ENCODE measurements around the gene WDR17.
"Not testable (repeated sequence)": the region's sequence is repeated elsewhere in the genome, so short reads cannot be mapped to it uniquely, and the experiment has no call there.

WDR17 gene

DNA sequence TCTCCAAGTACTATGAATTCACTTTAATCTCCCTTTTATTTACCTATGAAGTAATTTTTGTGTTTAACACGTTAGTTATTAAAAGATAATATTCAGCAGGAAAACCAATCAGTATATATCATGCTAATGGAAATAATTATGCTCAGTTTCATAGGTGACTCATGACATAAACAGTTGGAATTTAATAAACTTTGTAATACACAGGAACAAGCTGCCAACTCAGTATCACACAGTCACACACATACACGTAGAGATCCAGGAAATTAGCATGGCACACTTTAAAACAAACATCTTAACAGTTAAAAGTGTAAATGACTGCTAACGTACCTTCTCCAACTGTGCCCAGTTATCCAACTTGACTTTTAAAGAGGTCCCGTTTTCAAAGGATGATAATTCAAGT is 127.5 kb downstream of the WDR17 start:
- DNase-seq (ENCODE audit: low read depth), result no peak

DNA sequence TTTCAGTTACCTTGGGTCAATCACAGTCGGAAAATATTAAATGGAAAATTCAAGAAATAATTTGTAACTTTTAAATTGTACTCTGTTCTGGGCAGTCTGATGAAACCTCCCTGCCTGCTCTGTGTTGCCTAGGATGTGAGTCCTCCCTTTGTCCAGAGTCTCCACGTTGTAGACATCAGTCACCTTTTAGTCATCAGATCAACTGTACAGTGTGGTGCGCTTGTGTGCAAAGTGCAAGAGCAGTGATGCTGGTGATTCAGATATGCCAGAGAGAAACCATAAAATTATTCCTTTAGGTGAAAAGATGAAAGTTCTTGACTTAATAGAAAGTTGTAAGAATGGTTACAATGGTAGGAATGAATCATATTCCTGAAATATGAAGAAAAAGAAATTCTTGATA is 128.3 kb downstream of the WDR17 start:
- peak; percentile 79 for DNase-seq (ENCODE audit: low read depth)

- peak; percentile 83 for DNase-seq (ENCODE audit: low read depth)
Observed at GRCh38 chr4:176195184-176195978, 129.7 kb downstream of the WDR17 start, which contains the start of gene SPATA4. Gene SPATA4, minus strand, starts transcription at chr4:176195585. Its CDS starts 23 bp downstream, at chr4:176195562.

DNA sequence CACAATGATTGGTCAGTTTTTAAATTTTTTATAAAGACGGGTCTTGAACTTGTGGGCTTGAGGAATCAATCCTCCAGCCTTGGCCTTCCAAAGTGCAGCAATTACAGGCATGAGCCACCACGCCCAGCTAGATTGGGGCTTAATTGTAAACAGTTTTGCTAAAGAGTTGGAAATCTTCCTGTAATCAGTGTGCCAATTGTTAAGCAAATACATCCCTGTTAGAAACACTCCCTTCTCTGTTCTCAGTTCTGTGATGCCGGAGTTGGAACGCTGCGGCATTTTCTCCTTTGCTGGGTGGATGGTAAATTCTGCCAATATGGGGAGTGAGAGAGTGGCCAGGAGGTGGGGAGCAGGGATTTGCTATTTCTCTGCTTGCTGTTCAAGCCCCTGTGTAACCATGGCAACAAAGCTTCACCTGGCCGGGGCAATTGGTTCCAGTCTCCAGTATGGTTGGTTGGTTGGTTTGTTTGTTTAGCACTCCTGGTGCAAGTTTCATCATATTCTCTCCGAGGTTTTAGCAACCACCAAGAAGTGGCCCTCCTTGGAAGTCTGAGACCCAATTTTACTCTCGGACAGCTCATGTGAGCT is 132.8 kb downstream of the WDR17 start:
- DNase-seq (ENCODE audit: low read depth), result no peak

DNA sequence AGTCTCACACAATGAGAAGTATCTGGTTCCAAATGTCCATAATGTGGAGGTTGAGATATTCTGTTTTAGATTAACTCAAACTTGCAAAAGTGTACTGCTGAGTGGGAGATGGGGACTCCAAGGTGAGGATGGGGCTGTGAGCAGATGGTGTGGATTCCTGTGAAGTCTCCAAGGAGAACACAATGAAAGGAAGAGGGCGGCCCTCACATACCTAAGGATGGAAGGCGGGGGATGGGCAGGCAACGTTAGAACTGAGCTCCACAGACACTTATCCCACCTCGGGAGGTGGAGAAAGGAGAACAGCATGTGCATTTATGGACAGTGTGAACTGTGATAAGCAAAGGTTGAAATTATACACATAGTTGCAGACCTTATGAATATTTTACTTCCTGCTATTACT is 139.7 kb downstream of the WDR17 start:
- no peak for DNase-seq (ENCODE audit: low read depth)

DNA sequence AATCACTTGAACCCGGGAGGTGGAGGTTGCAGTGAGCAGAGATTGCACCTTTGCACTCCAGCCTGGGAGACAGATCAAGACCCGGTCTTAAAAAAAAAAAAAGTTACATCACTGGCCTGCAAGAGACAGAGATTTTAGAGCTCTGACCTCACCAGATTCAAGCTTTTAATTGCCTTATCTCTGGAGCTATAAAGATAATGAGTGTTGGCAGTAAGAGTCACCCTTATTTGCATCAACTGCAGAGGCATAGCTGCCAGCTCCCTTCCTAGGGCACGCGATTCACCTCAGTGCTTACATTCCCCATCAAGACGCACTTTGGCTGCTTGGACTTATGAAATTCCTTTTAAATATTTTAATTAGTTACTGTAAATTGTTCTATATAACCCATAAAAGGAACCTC is 142.2 kb downstream of the WDR17 start:
- no peak for DNase-seq (ENCODE audit: low read depth)

- DNase-seq (ENCODE audit: low read depth), result no peak
Observed at GRCh38 chr4:176209535-176209934, 143.9 kb downstream of the WDR17 start.

DNA sequence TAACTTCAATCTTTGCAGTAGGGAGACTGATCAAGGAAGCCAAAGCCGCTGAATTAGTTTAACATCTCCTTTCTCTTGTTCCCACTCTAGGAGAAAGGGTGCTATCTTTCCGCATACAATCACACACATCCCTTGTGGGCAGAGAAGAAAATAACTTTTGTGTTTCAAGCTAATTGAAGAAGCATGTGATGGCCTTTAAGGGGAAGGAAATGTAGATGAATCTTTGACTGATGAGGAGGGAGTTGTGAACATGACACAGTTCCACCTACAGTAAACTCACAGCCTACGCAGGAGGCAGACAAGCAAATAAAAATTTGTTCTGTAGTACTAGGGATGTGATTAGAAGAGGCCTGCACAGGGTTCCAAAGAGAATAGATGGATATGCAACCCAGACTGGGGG is 144.5 kb downstream of the WDR17 start:
- no peak for DNase-seq (ENCODE audit: low read depth)

DNA sequence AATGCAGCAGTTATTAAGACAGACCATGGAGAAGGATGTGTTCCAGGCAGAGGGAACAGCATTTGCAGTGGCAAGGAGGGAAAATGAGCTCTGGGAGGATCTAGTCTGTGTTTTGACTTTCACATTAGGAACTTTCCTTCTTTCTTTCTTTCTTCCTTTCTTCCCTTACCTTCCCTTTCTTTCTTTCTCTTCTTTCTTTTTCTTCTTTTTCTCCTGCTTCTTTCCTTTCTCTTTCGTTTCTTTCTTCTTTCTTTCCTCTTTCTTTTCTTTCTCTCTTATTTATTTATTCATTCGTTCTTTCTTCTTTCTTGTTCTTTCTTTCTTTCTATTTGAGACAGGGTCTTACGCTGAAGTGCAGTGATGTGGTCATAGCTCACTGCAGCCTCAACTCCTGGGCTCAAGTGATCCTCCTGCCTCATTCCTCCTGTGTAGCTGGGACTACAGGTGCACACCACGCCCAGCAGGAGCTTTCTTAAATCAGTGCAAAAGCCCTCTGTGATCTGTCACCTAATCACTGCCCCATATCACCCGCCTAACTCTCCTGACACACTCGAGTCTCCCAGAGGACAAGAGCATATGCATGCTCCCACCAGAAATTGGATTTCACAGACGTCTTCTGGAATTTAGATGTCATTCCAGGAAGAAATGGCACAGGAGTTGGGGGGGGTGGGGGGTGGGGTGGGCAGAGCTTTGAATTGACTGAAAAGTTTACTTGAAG is 145.1 kb downstream of the WDR17 start:
- DNase-seq (ENCODE audit: low read depth), result no peak

- DNase-seq (ENCODE audit: low read depth), result not testable (repeated sequence)
Observed at GRCh38 chr4:176212351-176212750, 146.7 kb downstream of the WDR17 start.

DNA sequence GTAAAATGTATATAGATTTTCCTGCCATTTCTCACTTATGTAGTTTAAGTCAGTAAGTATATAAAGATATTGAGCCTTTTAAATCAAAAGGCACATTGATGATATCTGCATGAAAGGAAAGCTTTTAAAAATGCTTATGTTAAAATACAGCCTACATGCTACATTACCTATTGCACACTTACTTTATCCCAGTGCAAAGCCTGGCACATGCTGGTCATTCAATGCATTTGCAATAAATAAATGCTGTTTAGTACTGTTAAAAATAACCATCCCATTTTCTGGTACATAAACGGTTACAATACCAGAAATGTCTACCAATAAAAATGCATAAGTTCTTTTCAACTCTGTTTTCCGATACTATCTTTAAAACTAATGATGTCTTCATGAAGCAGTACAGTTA is 151.9 kb downstream of the WDR17 start:
- no peak for DNase-seq (ENCODE audit: low read depth)

DNA sequence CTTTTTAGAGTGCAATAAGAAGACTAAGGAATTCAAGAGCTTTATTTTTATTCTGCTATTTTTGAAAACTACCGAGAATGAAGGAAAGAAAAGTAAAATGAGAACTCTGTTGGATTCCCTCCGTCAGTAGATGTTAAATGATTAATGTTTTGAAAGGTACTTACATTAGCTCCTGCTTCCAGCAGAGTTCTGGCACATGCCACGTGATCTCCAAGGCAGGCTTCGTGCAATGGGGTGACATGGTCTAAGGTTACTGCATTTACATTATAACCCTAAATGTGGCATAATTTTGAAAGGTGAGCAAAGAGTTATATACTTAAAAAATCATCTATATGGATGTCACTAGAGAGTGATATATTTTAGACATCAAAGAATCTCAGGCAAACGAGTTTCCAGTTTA is 156.5 kb downstream of the WDR17 start:
- no peak for DNase-seq (ENCODE audit: low read depth)

DNA sequence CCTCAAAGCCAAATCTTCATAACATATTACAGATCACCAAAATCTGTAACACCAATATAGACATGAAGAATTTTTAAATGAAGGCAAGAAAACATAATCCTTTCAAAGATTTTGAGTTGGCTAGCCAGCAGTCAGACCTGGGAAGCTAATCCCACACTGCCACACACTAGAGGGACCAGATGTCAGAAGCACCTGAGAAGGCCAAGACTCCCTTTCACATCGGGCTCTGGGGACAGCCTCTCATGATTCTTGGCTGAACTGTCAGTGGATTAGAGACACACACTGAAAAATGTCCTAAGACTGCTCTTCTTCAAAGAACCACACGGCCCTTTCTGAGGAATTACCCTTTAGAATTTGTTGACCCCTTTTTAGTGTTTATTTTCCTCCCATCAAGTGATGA is 157.9 kb downstream of the WDR17 start:
- DNase-seq (ENCODE audit: low read depth), result no peak

DNA sequence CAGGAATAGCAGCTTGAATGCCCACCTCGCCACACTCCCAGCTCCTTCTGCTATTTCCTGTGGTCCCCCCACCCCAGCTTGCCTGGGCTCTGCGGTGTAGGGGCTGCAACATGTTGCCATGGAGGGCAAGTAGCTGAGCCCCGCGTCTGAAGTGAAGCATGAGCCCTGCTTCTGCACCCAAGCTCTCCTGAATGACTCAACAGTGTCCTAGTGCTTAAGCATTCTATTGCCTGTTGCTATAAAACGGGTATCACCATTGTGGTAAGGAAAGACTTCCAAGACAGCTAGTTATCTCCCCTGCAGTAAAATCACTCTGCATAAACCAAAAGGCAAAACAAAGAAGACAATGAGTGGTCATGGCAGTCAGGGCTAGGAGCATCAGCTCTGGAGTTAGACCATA is 161.1 kb downstream of the WDR17 start:
- DNase-seq (ENCODE audit: low read depth), result peak; percentile 4

- no peak for DNase-seq (ENCODE audit: low read depth)
Observed at GRCh38 chr4:176229645-176230044, 164.0 kb downstream of the WDR17 start.

All from stromal cell of bone marrow (primary cell).